Ishikawa (cell line): Measurements from ENCODE around the gene MAGI2.

Source experiments
- CEBPB ChIP-seq: IDR thresholded peaks from 2 replicates; pipeline ENCODE4 v1.6.1; 2012
- CREB1 ChIP-seq: IDR thresholded peaks from 2 replicates; pipeline ENCODE4 v1.6.1; 2012; ENCODE audit warnings: low read depth
- EGR1 ChIP-seq: IDR thresholded peaks from 2 replicates; pipeline ENCODE4 v1.6.1; 2012
- EP300 ChIP-seq: IDR thresholded peaks from 2 replicates; pipeline ENCODE4 v1.6.1; 2012; ENCODE audit warnings: borderline replicate concordance
- FOXM1 ChIP-seq: IDR thresholded peaks from 2 replicates; pipeline ENCODE4 v1.6.1; 2012; ENCODE audit warnings: low read depth, borderline replicate concordance
- MAX ChIP-seq: IDR thresholded peaks from 2 replicates; pipeline ENCODE4 v1.6.1; 2012
- NFIC ChIP-seq: IDR thresholded peaks from 2 replicates; pipeline ENCODE4 v1.6.1; 2012
- RAD21 ChIP-seq: IDR thresholded peaks from 2 replicates; pipeline ENCODE4 v1.6.1; 2012; ENCODE audit warnings: low read depth
- REST ChIP-seq: IDR thresholded peaks from 2 replicates; pipeline ENCODE4 v1.6.1; 2012; ENCODE audit warnings: low read depth, mild to moderate bottlenecking
- TAF1 ChIP-seq: IDR thresholded peaks from 2 replicates; pipeline ENCODE4 v1.6.1; 2012; ENCODE audit warnings: low read depth, mild to moderate bottlenecking
- TCF12 ChIP-seq: IDR thresholded peaks from 2 replicates; pipeline ENCODE4 v1.6.1; 2012; ENCODE audit warnings: low read depth
- TEAD4 ChIP-seq: IDR thresholded peaks from 2 replicates; pipeline ENCODE4 v1.6.1; 2012
- USF1 ChIP-seq: IDR thresholded peaks from 2 replicates; pipeline ENCODE4 v1.6.1; 2012
- YY1 ChIP-seq: IDR thresholded peaks from 2 replicates; pipeline ENCODE4 v1.6.1; 2012; ENCODE audit warnings: low read depth
- ZBTB7A ChIP-seq: IDR thresholded peaks from 2 replicates; pipeline ENCODE4 v1.6.1; 2012; ENCODE audit warnings: low read depth

MAGI2 gene

GRCh38 chr7:78968951-78969350, 484.5 kb downstream of the MAGI2 start:
- TF ChIP-seq USF1, result no peak
- no peak for TF ChIP-seq RAD21
- no peak for TF ChIP-seq EGR1
- no peak for TF ChIP-seq YY1
- TF ChIP-seq REST, result no peak
- TF ChIP-seq TCF12, result no peak
- TF ChIP-seq TAF1, result no peak
- no peak for TF ChIP-seq ZBTB7A
- no peak for TF ChIP-seq TEAD4
- TF ChIP-seq FOXM1, result no peak
- no peak for TF ChIP-seq NFIC
- no peak for TF ChIP-seq EP300
- TF ChIP-seq CREB1, result no peak
- no peak for TF ChIP-seq MAX
- TF ChIP-seq CEBPB, result no peak

- TF ChIP-seq YY1, result no peak
Observed at GRCh38 chr7:78967046-78967445, 486.4 kb downstream of the MAGI2 start.

- TF ChIP-seq CREB1 (no peak), MAX (no peak), CEBPB (no peak), RAD21 (no peak), FOXM1 (no peak), TCF12 (no peak), YY1 (no peak), NFIC (no peak), ZBTB7A (no peak), TAF1 (no peak), USF1 (no peak), EP300 (no peak), REST (no peak), EGR1 (no peak), TEAD4 (no peak)
Observed at GRCh38 chr7:78959477-78959876, 494.0 kb downstream of the MAGI2 start.

- TF ChIP-seq TCF12, result no peak
- no peak for TF ChIP-seq CEBPB
- no peak for TF ChIP-seq YY1
- no peak for TF ChIP-seq CREB1
- TF ChIP-seq ZBTB7A, result no peak
- TF ChIP-seq TAF1, result no peak
- no peak for TF ChIP-seq FOXM1
- TF ChIP-seq EP300, result no peak
- TF ChIP-seq MAX, result no peak
- no peak for TF ChIP-seq USF1
- TF ChIP-seq NFIC, result no peak
- no peak for TF ChIP-seq EGR1
- TF ChIP-seq TEAD4, result no peak
- no peak for TF ChIP-seq REST
- TF ChIP-seq RAD21, result no peak
Observed at GRCh38 chr7:78955329-78955728, 498.1 kb downstream of the MAGI2 start.
